Epidermal melanocyte (primary cell): ENCODE results near the gene CFAP45.
"Not testable (repeated sequence)": the region's sequence is repeated elsewhere in the genome, so short reads cannot be mapped to it uniquely, and the experiment has no call there.

Experiments used
- DNase-seq: peaks from one replicate; pipeline ENCODE4 v3.0.0; 2011; ENCODE audit warnings: low spot score; ENCODE audit not compliant: insufficient read length

The CFAP45 gene

DNA sequence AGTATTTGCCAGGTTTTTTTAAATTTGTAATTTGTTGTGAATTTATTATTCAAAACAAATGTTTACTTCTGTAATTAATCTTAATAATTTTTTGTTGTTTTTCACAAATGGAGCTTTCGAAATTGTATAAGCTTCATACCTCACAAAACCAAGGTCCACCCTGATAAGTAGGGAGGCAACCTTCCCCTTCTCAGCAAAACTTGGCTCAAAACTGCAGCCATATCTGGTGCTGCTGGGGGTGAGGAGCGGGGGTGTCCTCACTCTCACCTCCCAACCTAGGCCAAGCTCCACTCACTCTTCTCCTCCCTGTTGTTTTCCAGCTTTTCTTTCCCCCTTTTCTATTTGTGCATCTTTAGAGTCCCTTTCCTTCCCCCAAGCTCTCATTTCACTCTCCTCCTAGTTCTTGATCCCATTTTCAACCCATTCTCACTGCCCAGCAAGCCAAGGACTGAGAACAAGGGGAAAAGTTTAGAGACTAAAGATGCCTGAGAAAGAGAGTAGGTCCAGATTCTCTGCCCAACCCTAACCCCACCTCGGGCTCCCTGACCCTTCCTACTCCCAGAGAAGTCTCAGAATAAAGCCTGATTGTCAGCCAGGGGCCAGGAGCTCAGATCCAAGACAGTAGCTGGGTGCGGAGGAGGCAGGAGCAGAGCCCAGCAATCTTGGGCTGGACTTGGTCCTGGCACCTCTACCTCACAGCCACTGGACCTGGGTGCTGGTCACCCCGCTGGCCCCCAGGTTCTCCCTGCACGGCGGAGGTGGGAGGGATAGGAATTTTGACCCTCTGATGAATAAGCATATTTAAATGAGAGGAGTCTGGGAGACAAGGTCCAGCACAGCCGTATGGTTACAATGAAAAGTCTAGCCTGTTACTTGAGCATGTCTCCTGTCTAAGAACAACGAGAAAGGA lies 8.3 kb upstream of the CFAP45 start:
- no peak for DNase-seq

DNA sequence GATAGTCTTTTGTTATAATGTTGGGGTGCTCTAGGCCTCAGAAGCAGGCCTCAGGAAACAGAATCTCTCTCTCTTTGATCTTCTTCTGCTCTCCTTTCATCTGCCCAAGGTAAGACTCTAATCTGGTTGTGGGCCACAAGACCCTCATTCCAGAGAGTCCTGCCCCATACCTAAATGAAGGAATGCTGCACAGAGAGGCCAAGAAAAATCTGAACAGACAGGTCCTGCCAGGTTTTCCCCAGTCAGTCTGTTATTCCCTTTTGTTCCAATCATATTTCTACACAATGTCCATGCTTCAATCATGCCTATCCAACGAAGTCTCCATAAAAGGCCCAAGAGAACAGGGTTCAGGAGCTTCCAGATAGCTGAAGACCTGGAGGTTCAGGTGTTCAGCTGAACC lies 7.0 kb upstream of the CFAP45 start:
- DNase-seq = no peak

GRCh38 chr1:159904036-159904435 lies 4.1 kb upstream of the CFAP45 start:
- not testable (repeated sequence) for DNase-seq

DNA sequence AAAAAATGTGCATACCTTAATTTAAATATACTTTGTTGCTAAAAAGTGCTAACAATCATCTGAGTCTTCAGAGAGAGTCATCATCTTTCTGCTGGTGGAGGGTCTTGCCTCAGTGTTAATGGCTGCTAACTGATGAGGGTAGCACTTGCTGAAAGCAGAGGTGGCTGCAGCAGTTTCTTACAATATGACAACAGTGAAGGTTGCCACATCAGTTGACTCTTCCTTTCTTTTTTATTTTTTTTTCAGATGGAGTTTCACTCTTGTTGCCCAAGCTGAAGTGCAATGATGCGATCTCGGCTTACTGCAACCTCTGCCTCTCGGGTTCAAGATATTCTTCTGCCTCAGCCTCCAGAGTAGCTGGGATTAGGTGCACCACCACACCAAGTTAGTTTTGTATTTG lies 2.6 kb upstream of the CFAP45 start:
- no peak for DNase-seq

GRCh38 chr1:159900755-159901360 lies 893 bp upstream of the CFAP45 start:
- no peak for DNase-seq

DNA sequence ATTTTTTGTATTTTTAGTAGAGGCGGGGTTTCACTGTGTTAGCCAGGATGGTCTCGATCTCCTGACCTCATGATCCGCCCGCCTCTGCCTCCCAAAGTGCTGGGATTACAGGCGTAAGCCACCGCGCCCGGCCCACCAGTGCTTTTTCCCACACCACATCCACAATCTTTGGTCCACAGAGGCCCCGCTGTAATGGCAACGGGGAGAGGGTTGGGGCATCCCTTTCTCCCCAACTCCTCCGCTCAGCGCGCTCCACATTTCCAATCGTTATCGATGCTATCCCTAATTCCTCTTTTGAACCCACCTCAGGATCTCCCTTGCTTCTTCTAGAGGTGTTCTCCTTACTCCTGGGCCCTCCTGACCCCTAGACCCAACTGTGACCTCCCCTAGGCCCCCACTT lies 331 bp downstream of the CFAP45 start:
- not testable (repeated sequence) for DNase-seq

- no peak for DNase-seq
Measured at GRCh38 chr1:159898527-159898926, 1.4 kb downstream of the CFAP45 start.

DNA sequence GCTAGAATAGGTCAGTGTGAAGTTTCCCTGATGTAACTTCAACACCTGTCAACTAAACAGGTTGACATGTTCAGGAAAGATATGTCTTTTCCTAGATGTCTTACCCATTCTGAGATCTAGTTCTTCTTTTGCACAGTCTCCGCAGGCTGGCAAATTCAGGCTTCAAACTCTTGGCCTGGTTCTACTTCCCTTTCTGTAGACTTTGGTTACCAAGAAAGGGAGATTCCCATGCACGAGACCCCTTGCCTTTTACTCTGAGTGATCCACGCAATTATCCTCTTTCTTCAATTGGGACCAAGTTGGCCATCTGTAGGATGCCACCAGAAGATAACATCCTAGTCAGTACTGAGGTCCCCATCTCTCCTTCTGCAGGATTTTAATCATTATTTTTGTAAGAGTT lies 2.0 kb downstream of the CFAP45 start:
- no peak for DNase-seq

GRCh38 chr1:159896546-159896930 lies 3.4 kb downstream of the CFAP45 start:
- no peak for DNase-seq

- no peak for DNase-seq
Measured at GRCh38 chr1:159895836-159896545, 4.0 kb downstream of the CFAP45 start.

- no peak for DNase-seq
Measured at GRCh38 chr1:159895286-159895685, 4.7 kb downstream of the CFAP45 start.

DNA sequence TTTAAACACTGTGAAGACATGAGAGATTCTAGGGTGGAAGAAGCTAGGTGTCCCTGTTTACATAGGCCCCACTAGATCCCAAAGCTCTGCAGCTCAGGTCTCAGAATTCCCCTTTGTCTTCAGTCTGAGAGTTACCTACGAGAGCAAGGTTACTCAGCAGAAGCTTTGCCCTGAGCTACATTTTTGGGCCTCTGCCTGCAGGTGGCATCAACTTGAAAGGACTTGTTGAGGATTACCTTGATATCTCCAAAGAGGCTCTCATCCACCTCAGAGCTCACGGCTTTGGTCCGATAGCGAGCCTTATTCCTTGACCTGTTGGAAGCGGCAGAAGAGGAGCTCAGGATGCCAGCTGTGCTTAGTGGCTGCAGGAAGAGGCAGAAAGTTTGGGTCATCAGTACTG lies 7.0 kb downstream of the CFAP45 start:
- no peak for DNase-seq

GRCh38 chr1:159891275-159892157 lies 8.4 kb downstream of the CFAP45 start:
- peak; percentile 71 for DNase-seq

- no peak for DNase-seq
Measured at GRCh38 chr1:159890390-159890789, 9.6 kb downstream of the CFAP45 start.

DNA sequence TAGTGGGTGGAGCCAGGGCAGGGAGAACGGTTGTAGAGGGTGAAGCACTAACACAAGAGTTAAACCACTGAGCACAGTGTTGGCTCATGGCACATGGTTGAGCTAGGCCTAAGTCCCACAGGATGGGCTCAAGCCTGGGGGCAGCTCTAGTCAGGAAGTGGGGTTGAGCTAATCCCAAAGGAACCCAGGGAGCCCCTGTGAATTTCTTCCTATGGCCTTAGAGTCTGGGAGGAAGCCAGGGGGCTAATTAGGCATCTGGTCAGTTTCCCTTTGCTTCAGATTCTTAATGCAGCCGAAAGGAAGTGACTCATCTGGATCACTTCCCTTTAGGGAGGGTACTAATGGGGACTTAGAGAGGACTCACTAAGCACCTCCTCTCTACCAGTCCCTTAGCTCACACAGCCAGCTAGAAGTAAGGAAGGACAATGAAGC lies 10.1 kb downstream of the CFAP45 start:
- peak; percentile 70 for DNase-seq

DNA sequence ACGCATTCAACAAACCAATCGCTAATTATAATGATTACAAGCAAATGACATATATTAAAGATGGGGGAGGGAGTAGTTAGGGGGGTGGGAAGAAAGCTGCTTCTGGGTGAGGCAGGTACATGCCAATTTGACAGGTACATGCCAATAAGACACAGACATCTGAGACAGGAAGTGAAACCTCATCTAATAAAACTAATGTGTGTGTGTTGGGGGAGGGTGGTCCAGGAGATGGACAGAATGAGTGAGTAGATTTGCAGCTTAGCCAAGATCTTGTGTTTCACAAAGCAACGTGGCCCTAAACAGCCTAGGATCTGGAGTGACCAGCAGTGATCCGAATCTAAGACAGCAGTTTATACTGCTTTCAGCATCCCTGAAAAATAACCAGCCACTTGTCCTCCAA lies 10.8 kb downstream of the CFAP45 start:
- DNase-seq = no peak

- DNase-seq = no peak
Measured at GRCh38 chr1:159884296-159884695, 15.7 kb downstream of the CFAP45 start.

DNA sequence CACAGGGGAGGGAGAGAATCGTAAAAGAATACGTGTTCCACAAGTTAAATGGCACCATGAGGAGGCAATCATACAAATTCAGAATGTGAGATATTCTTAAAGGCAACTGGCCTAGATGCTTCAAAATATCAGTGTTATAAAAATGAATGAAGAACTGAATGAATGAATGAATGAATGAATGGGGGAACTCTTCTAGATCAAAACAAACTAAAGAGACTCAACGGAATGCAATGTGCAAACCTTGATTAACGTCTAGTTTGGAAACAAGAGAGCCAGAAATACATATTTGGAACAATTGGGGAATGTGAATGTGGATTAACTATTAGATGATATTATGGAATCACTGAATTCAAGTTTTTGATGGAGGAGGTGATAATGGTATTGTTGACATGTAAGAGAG lies 16.8 kb downstream of the CFAP45 start:
- DNase-seq = no peak

- no peak for DNase-seq
Measured at GRCh38 chr1:159882527-159882862, 17.5 kb downstream of the CFAP45 start.

DNA sequence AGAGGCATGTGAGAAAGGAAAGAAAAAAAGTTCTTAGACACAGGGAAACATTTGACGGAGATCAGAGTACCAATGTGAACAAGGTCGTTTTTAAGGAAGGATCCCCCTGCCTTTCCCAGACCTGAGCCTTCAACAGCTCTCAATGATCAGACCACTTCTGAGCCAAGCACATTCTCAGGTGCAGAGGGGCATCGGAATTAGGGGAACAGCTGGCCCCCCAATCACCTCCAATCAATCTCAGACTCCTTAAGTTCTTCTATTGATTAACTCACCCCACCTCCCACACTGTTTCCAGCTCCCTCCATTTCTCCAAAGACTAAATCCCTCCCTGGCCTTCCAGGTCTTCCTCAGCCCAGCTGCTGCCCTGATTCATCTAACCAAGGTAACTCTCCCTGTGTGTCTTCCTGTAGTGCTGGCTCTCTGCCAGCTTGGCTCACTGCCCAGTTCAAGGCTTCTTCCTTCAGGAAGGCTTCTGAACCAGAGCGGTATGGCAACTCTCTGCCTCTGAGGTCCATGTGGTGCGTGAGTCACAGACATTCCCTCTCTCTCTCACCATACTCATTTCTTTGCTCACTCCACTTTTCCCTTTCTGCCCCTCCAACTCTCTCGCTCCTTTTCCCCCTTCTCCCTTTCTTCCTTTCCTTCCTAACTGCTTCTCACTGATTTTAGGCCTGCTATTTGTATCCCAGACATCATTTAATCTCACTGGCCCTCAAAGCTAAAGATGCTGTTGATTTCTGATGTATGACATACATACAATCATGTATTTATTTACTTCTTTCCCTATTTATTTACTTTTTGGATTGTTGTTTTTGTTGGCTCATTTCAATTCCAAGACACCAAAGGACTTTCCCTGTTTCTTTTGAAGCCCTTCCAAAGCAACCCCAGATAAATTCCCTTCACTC lies 18.1 kb downstream of the CFAP45 start:
- DNase-seq = peak; percentile 48
